HepG2 (cell line): Measurements from ENCODE around the gene LITAFD. TPM values are rescaled to one million over a fixed set of nuclear protein-coding genes. Genes with fewer than 3 reads are reported as not detected.
A peak's percentile ranks its signal among the peaks of the same experiment; 100 is the strongest.

Experiments used
- AHR ChIP-seq: IDR thresholded peaks from 2 replicates; pipeline ENCODE4 v1.6.1; 2018; ENCODE audit warnings: missing genetic modification reagents, missing compliant biosample characterization
- ARID2 ChIP-seq: sonication (generic); formaldehyde crosslinking; IDR thresholded peaks from 2 replicates; pipeline ENCODE4 v1.8.1; 2022; ENCODE audit warnings: mild to moderate bottlenecking, missing genetic modification reagents, borderline replicate concordance
- BCL6 ChIP-seq: IDR thresholded peaks from 2 replicates; pipeline ENCODE4 v1.6.1; 2016; ENCODE audit warnings: missing genetic modification reagents, missing compliant biosample characterization
- BHLHE40 ChIP-seq: IDR thresholded peaks from 2 replicates; pipeline ENCODE4 v1.6.1; 2011; ENCODE audit warnings: low read length, improper control_type of control experiment
- ERF ChIP-seq: IDR thresholded peaks from 2 replicates; pipeline ENCODE4 v1.6.1; 2018; ENCODE audit warnings: missing biosample characterization, missing genetic modification reagents
- FLYWCH1 ChIP-seq: sonication (generic); formaldehyde crosslinking; IDR thresholded peaks from 2 replicates; pipeline ENCODE4 v1.8.1; 2023; ENCODE audit warnings: mild to moderate bottlenecking, missing genetic modification reagents
- HCFC1 ChIP-seq: fragments of 150-350 bp; IDR thresholded peaks from 2 replicates; pipeline ENCODE4 v1.6.1; 2014; ENCODE audit warnings: low read depth, low read length
- IRF9 ChIP-seq: sonication (generic); formaldehyde crosslinking; IDR thresholded peaks from 2 replicates; pipeline ENCODE4 v1.8.0; 2022; ENCODE audit warnings: missing genetic modification reagents, mild to moderate bottlenecking, borderline replicate concordance
- MTF1 ChIP-seq: sonication (generic); formaldehyde crosslinking; IDR thresholded peaks from 2 replicates; pipeline ENCODE4 v1.5.0; 2020; ENCODE audit warnings: missing genetic modification reagents
- NFE2L1 ChIP-seq: sonication (generic); formaldehyde crosslinking; IDR thresholded peaks from 2 replicates; pipeline ENCODE4 v1.4.0; 2020; ENCODE audit warnings: missing genetic modification reagents, mild to moderate bottlenecking, borderline replicate concordance
- RFXAP ChIP-seq: sonication (generic); formaldehyde crosslinking; IDR thresholded peaks from 2 replicates; pipeline ENCODE4 v1.4.0; 2020; ENCODE audit warnings: missing genetic modification reagents, borderline replicate concordance
- RXRB ChIP-seq: IDR thresholded peaks from 2 replicates; pipeline ENCODE4 v1.6.1; 2016; ENCODE audit warnings: borderline replicate concordance, missing genetic modification reagents, missing compliant biosample characterization
- ZNF296 ChIP-seq: sonication (generic); formaldehyde crosslinking; conservative IDR thresholded peaks from 2 replicates; pipeline ENCODE4 v1.5.0; 2020; ENCODE audit warnings: mild to moderate bottlenecking, missing genetic modification reagents
- ZNF430 ChIP-seq: sonication (generic); formaldehyde crosslinking; IDR thresholded peaks from 2 replicates; pipeline ENCODE4 v1.9.0; 2021; ENCODE audit warnings: mild to moderate bottlenecking, missing genetic modification reagents
- ZNF550 ChIP-seq: sonication (generic); formaldehyde crosslinking; IDR thresholded peaks from 2 replicates; pipeline ENCODE4 v1.4.0; 2020; ENCODE audit warnings: mild to moderate bottlenecking, missing genetic modification reagents, borderline replicate concordance
- ZNF773 ChIP-seq: sonication (generic); formaldehyde crosslinking; IDR thresholded peaks from 2 replicates; pipeline ENCODE4 v1.4.0; 2020; ENCODE audit warnings: missing genetic modification reagents, borderline replicate concordance
- polyA plus RNA-seq, 8 experiments: library from polyadenylated mRNA; depleted of rRNA in 3 of 8; stranded (reverse) in 7 of 8; unstranded in 1 of 8; fragments of >200 nt; fragmentation: Illumina TruSeq in 4 of 8; extraction: Trizol in 4 of 8; gene quantifications; 2 replicates each; pipeline versions ENCODE4 v1.2.1 to v1.2.3, GENCODE V29; 2011 to 2016; ENCODE audit warnings: low read depth in 4 of 8, missing spikeins in 1 of 8, mixed read lengths in 1 of 8; ENCODE audit not compliant: insufficient read depth in 1 of 8
- total RNA-seq, 5 experiments: library from RNA; depleted of rRNA; stranded (reverse); fragments of >200 nt; fragmentation: Illumina TruSeq; extraction: Trizol; gene quantifications; 2 replicates each; pipeline ENCODE4 v1.2.3, GENCODE V29; 2016; ENCODE audit warnings: low read depth in 1 of 5
- TF ChIP-seq, protein P1 (sequence below), 2 experiments: fragments of 450-650 bp in 1 of 2; sonication (generic) in 1 of 2; formaldehyde crosslinking in 1 of 2; IDR thresholded peaks; 2 replicates each; pipeline versions ENCODE4 v1.6.1 to v1.8.0; 2016 to 2022; ENCODE audit warnings: antibody characterized with exemption in 1 of 2, mild to moderate bottlenecking in 1 of 2, missing genetic modification reagents in 1 of 2
- TF ChIP-seq, protein P2 (sequence below): sonication (generic); formaldehyde crosslinking; IDR thresholded peaks from 2 replicates; pipeline ENCODE4 v1.8.0; 2022; ENCODE audit warnings: missing genetic modification reagents, mild to moderate bottlenecking, inconsistent platforms, borderline replicate concordance

Gene LITAFD
- total and polyA plus RNA-seq, 2 of the 13 experiments (the other 11 are each of a cell fraction or from before 2014, with no cell fraction given): not detected

- TF ChIP-seq, protein P1, sequence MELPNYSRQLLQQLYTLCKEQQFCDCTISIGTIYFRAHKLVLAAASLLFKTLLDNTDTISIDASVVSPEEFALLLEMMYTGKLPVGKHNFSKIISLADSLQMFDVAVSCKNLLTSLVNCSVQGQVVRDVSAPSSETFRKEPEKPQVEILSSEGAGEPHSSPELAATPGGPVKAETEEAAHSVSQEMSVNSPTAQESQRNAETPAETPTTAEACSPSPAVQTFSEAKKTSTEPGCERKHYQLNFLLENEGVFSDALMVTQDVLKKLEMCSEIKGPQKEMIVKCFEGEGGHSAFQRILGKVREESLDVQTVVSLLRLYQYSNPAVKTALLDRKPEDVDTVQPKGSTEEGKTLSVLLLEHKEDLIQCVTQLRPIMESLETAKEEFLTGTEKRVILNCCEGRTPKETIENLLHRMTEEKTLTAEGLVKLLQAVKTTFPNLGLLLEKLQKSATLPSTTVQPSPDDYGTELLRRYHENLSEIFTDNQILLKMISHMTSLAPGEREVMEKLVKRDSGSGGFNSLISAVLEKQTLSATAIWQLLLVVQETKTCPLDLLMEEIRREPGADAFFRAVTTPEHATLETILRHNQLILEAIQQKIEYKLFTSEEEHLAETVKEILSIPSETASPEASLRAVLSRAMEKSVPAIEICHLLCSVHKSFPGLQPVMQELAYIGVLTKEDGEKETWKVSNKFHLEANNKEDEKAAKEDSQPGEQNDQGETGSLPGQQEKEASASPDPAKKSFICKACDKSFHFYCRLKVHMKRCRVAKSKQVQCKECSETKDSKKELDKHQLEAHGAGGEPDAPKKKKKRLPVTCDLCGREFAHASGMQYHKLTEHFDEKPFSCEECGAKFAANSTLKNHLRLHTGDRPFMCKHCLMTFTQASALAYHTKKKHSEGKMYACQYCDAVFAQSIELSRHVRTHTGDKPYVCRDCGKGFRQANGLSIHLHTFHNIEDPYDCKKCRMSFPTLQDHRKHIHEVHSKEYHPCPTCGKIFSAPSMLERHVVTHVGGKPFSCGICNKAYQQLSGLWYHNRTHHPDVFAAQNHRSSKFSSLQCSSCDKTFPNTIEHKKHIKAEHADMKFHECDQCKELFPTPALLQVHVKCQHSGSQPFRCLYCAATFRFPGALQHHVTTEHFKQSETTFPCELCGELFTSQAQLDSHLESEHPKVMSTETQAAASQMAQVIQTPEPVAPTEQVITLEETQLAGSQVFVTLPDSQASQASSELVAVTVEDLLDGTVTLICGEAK (IDR thresholded peaks at IDR 0.05): no peak
- TF ChIP-seq, protein P1 (CRISPR knock-in tag; IDR thresholded peaks at IDR 0.05): peak; percentile 16; the same call in 1 of the 2 replicates
- TF ChIP-seq MTF1 (CRISPR knock-in tag) (no peak), ZNF773 (no peak), HCFC1 (no peak), RFXAP (CRISPR knock-in tag) (no peak), IRF9 (no peak; the same call in 1 of the 2 replicates), NFE2L1 (CRISPR knock-in tag) (no peak; the same call in 1 of the 2 replicates), FLYWCH1 (CRISPR knock-in tag) (0 out of 2 replicates have a peak, but pooled peaks have one; percentile 52), ARID2 (CRISPR knock-in tag) (no peak), ZNF550 (CRISPR knock-in tag) (no peak), BHLHE40 (no peak; the same call in 1 of the 2 replicates), ZNF296 (peak; percentile 42; the same call in 1 of the 2 replicates), AHR (CRISPR knock-in tag) (no peak), BCL6 (CRISPR knock-in tag) (no peak), ZNF430 (CRISPR knock-in tag) (peak; percentile 81), ERF (CRISPR knock-in tag) (no peak), RXRB (CRISPR knock-in tag) (no peak)
- TF ChIP-seq, protein P2, sequence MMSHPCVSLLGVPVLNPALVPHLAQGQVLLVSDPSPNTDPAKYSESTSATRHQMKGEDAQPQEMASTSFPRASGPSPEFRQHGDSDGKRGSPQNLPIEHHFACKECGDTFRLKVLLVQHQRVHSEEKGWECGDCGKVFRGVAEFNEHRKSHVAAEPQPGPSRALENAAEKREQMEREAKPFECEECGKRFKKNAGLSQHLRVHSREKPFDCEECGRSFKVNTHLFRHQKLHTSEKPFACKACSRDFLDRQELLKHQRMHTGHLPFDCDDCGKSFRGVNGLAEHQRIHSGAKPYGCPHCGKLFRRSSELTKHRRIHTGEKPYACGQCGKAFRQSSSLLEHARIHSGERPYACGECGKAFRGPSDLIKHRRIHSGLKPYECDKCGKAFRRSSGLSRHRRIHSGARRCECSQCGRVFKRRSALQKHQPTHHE (CRISPR knock-in tag): no peak
Observed at GRCh38 chr16:8885674-8886592, 3.8 kb downstream of the LITAFD start (continued).
